NCI-H526 treated with DMSO at 0.1 percent for 48 hours (cell line): ENCODE data around the gene CEP57.
A peak's percentile ranks its signal among the peaks of the same experiment; 100 is the strongest.

Experiments used
- DNase-seq: peaks from one replicate; lab custom pipeline; 2025; lab: John Stamatoyannopoulos, UW

CEP57 gene

GRCh38 chr11:95790123-95790932 lies at the start of gene CEP57:
TSS of gene CEP57 (plus strand) at chr11:95790498. CDS start at chr11:95790699, 201 bp downstream.
- DNase-seq: peak; percentile 99

- DNase-seq: no peak
Measured at GRCh38 chr11:95750101-95750500, 40.2 kb upstream of the CEP57 start.

- DNase-seq: no peak
Measured at GRCh38 chr11:95751515-95751914, 38.8 kb upstream of the CEP57 start.

- DNase-seq: no peak
Measured at GRCh38 chr11:95760941-95761340, 29.4 kb upstream of the CEP57 start.

- no peak for DNase-seq
Measured at GRCh38 chr11:95762534-95762933, 27.8 kb upstream of the CEP57 start.

GRCh38 chr11:95764267-95764898 lies 25.9 kb upstream of the CEP57 start:
- peak; percentile 79 for DNase-seq

- no peak for DNase-seq
Measured at GRCh38 chr11:95766701-95767100, 23.6 kb upstream of the CEP57 start.

- DNase-seq: no peak
Measured at GRCh38 chr11:95767498-95767897, 22.8 kb upstream of the CEP57 start.

- DNase-seq: no peak
Measured at GRCh38 chr11:95768521-95768920, 21.8 kb upstream of the CEP57 start.

- no peak for DNase-seq
Measured at GRCh38 chr11:95776859-95777258, 13.4 kb upstream of the CEP57 start.

GRCh38 chr11:95778699-95779098 lies 11.6 kb upstream of the CEP57 start:
- DNase-seq: no peak

- DNase-seq: no peak
Measured at GRCh38 chr11:95780544-95780943, 9.8 kb upstream of the CEP57 start.

GRCh38 chr11:95788921-95789505 lies 1.3 kb upstream of the CEP57 start:
- DNase-seq: peak; percentile 35

- peak; percentile 99 for DNase-seq
Measured at GRCh38 chr11:95789506-95790122, 684 bp upstream of the CEP57 start, which contains the start of gene FAM76B. TSS of gene FAM76B (minus strand) at chr11:95789782. CDS start at chr11:95789478, 304 bp downstream.

- DNase-seq: peak; percentile 83
Measured at GRCh38 chr11:95790933-95791708, 823 bp downstream of the CEP57 start.

GRCh38 chr11:95791709-95792033 lies 1.4 kb downstream of the CEP57 start:
- no peak for DNase-seq

GRCh38 chr11:95792200-95792599 lies 1.9 kb downstream of the CEP57 start:
- DNase-seq: no peak

- DNase-seq: no peak
Measured at GRCh38 chr11:95792700-95793099, 2.4 kb downstream of the CEP57 start.

- DNase-seq: no peak
Measured at GRCh38 chr11:95793116-95793515, 2.8 kb downstream of the CEP57 start.

GRCh38 chr11:95794086-95794485 lies 3.8 kb downstream of the CEP57 start:
- DNase-seq: no peak

GRCh38 chr11:95795627-95796295 lies 5.5 kb downstream of the CEP57 start:
- no peak for DNase-seq
